HG03175 (cell line): Measurements from ENCODE around the gene PRKN.

Source experiments
- ATAC-seq: cut with Tn5 transposase; IDR thresholded peaks from one replicate; pipeline ENCODE4 v1.9.1; 2021; ENCODE audit warnings: mild to moderate bottlenecking, moderate library complexity; ENCODE audit not compliant: unreplicated experiment

The PRKN gene

DNA sequence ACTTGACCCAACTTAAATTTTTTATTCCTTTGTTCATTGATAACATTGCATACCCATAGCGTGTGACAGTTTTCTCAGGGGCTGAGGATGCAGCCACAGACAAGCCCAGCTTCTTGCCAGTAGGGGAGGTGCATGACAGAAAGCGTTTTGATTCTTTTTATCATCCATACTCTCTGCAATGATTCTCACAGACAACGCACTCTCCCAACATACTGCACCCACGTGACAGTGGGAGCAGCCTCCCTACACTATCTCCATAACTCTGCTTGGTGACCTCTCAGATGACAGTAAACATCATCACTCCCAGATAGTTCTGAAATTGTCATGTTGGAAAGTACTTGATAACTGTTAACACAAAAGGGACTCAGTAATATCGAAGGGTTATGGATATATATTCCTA, 972.5 kb downstream of the PRKN start:
- ATAC-seq: no peak

- no peak for ATAC-seq
Observed at GRCh38 chr6:161750686-161751085, 976.9 kb downstream of the PRKN start.

DNA sequence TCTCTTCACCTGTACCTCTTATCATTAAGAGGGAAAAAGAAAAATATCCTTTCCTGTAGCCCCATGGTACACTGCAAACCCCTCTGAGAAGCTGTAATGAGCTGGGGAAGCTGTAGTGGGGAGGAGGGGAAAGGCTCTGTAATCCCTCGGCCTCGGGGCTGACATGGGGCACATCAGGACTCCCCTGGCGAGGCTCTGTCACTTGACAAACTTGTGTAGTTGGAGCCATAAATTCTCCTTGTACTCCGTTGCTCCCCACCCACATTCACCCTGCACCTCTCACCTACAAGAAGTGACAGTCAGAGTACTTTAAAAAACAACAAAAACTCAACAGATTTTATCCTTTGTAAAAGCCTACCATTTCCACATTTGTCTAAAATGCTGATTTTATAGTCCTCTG, 978.0 kb downstream of the PRKN start:
- ATAC-seq: no peak

- ATAC-seq: no peak
Observed at GRCh38 chr6:161748535-161749416, 978.8 kb downstream of the PRKN start.

- ATAC-seq: no peak
Observed at GRCh38 chr6:161747506-161747905, 980.1 kb downstream of the PRKN start.

- no peak for ATAC-seq
Observed at GRCh38 chr6:161745594-161746141, 981.9 kb downstream of the PRKN start.

DNA sequence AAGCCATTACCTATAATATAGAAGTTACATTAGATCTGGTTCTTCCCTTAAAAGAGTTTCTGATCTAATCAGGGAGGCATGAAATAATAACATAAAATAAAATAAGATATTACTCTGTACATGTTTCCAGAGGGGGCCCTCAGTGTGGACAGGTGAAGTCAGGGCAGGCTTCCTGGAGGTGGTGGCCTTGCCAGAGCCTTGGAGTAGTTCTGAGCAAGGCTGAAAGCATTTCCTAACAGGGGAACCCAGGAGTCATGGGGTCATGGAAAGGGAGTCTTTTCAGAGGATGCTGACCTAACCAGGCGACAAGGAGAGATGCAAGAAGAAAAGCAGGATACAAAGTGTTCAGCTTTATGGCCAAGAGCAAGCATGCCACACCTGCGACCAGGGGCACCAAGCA, 982.4 kb downstream of the PRKN start:
- no peak for ATAC-seq

GRCh38 chr6:161744211-161745067, 983.1 kb downstream of the PRKN start:
- ATAC-seq: no peak

DNA sequence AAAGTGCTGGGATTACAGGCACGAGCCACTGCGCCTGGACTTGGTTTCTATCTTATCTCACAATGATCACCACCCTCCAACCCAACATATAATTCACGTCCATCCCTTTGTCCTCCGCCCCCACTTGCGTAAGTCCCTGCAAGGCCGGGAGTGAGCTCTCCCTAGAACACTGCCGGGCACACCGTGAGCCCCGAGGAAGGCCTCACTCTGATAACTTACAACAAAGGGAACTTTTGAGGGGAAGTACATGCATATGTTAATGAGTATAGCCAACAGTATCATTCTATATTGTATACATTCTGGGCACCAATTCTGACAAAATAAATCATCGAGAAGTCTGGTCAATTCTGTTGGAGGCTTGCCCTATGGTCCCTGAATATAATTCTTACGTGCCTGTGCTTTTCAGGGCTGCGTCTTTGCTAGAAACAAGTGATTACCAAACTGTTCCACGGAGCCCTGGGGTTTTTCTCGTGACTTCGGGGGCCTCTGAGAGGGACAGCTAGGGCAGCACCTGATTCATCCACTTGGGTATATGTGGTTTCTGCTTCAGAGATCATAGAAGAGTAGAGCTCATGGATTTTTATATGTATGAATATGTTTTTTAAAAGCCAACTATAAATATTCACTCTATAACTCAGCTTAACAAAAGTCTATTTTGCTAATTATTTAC, 983.9 kb downstream of the PRKN start:
- ATAC-seq: no peak

DNA sequence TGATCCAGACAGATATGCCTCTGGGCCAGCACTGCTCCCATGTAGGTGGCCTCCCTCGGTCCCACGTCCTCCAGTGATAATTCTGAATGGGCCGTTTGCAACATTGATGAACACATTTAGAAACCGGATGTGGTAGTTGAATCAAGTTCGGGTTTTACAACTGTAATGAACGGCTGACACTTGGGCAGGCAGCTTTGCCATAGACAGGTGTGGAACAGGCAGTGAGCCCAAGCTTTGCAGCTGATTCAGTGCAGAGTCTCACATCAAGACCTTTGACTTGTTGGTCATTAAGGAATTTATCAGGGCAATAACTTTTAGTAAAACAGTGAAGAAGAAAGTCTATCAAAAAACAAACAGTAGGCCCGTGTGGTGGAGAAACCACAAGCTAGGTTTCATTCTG, 987.1 kb downstream of the PRKN start:
- no peak for ATAC-seq

DNA sequence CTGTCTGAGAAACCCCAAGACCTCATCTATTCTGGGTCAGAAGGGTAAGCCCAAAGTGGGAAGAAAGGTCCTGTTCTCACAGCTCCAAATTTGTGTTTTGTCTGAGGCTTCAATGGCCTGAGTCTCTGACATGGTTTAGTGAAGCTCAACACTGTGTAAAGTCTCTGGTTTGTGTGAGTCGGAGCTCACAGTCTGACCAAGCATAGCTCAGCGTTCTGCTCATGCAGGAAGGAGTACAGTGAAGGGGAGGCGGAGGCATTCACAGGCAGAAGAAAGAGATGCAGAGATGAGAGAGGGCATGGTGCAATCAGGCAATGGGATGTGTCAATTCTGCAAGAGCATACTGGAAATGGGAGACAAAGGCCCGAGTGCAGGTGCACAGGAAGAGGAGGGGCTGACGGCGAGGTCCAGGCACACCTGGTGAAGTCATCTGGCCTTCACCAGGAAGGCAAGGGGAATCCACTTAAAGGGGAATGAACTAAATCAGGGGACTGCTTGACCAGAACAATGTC, 990.7 kb downstream of the PRKN start:
- no peak for ATAC-seq

DNA sequence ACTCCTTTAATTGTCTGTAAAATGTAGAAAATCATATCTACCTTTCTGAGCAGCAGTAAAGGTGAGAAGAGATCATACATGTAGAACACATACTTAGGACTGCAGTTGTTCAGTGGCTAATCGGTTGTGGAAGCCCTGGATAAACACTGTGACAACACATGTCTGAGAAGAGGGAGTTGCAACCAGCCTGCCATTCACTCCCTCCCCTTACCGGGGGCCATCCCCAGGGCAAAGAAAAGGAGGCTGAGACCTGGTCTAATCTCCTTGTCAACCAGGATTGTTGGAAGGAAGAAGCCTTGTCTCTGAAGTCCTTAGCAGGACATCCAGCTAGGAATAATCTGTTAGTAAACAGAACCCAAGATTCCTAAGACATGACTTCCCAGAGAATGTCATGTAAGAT, 991.2 kb downstream of the PRKN start:
- no peak for ATAC-seq

GRCh38 chr6:161732594-161732993, 995.0 kb downstream of the PRKN start:
- ATAC-seq: no peak

DNA sequence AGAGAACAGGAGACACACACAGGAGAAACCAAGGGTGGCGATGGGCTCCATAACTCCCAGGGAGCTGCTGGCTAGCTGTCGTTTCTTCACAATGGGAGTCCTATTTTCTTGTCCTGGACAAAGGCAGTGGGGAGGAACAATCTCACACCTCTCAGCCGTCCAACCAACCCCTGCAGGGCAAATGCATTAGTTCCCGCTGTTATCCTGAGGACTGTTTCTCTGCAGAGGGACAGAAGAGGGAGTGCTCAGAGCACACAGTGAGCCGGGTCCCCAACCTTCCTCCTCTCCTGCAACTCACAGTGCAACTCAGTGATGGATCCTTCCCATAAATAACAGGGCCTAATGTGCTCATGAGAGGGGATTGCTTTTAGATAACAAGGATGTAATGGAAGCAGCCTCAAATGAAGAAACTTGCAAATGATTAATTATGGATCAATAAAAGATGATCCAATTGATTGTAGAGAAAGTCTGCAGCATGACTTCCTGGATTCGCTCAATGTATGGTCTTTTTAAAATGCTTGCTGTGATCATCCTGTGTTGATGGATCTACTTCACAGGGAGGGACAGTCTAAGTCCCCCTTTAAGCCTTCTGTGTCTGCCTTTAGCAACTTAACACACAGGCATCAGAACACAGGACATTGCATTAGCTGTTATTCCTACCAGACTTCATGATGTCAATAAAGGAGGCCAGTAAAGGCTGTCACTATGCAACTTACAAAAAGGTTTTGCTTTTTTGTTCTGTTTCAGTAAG, 1000.3 kb downstream of the PRKN start:
- no peak for ATAC-seq

DNA sequence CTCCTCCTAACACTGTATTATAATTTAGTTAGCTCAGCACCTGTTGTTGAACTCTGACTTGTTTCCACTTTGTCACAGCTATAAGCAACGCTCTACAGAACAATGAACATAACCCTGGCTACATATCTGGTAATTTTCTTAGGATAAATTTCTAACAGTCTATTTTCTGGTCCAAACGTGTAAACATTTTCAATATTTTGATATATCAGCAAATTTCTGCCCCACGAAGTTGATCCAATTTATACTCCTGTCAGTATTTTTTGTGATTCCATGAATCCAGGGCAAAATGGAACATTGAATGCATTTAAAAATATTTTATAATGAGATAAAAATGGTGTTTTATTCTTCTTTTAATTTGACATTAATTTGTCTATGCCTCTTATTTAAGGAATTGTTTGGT, 1005.2 kb downstream of the PRKN start:
- no peak for ATAC-seq

- ATAC-seq: no peak
Observed at GRCh38 chr6:161721511-161721910, 1006.1 kb downstream of the PRKN start.

- ATAC-seq: no peak
Observed at GRCh38 chr6:161716176-161716575, 1011.4 kb downstream of the PRKN start.

DNA sequence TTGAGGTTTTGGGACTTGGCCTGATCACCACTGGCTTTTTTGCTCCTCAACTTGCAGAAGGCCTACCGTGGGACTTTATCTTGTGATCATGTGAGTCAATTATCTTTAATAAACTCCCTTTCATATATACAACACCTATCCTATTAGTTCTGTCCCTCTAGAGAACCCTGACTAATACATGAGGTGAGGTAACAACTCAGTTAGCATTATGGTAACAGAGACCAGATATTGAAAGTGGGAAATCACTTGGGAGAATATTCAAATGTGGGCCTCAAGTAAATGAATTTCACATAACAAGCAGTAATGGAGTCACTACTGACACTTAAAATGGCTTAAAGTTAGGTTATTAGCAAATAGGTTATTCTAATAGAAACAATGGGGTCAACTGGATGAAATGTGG, 1015.6 kb downstream of the PRKN start:
- no peak for ATAC-seq

DNA sequence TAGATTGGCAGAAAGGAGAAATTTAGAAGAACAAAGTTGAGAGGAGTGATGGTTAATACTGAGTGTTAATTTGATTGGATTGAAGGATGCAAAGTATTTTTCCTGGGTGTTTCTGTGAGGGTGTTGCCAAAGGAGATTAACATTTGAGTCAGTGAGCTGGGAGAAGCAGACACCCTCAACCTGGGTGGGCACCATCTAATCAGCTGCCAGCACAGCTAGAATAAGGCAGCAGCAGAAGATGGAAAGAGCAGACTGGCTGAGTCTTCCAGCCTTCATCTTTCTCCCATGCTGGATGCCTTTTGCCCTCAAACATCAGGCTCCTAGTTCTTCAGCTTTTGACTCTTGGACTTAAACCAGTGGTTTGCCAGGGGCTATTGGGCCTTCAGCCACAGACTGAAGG, 1016.1 kb downstream of the PRKN start:
- no peak for ATAC-seq

- no peak for ATAC-seq
Observed at GRCh38 chr6:161710698-161711097, 1016.9 kb downstream of the PRKN start.
